GM19240 (cell line): ENCODE measurements around the gene LHFPL6.
A peak's percentile ranks its signal among the peaks of the same experiment; 100 is the strongest.

Experiments used
- DNase-seq: peaks from one replicate; pipeline ENCODE4 v3.0.0; 2011; ENCODE audit warnings: low spot score; ENCODE audit not compliant: insufficient read length

Gene LHFPL6

DNA sequence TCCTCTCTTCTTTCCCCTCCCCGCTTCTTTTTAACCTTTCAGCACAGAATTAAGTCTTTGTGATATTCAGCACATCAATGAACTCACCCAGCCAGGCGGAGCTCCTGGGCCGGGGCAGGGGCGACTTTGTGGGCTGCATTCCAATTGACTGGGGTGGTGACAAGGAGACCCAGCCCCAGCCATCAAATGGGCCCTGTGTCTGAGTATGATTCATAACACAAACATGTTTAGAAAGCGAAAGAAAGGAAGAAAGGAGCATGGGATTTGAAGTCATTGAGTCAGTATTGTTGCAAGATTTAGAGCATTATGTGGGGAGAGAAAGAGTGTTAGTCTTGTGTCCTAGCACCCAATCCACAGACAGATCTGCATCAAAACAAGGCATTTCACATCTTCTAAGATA lies 185.3 kb downstream of the LHFPL6 start:
- no peak for DNase-seq

DNA sequence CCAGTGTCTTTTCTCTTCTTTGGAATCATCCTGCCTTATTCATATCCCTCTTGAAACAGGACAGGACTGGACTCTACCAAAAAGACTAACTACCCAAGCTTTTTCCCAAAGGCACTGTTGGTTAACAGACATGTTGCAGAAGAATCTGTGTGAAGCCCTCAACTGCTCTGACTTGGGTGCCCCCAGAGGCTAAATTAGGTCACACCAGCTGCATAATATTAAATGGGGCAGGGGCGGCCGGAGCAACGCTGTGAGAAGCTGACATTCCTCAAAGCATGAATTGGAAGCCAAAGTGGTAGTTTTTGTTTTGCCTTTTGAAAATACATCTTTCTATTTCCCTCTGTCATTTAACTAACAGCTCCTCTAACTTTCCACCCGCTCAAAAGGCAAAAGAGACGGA lies 185.9 kb downstream of the LHFPL6 start:
- DNase-seq = no peak

DNA sequence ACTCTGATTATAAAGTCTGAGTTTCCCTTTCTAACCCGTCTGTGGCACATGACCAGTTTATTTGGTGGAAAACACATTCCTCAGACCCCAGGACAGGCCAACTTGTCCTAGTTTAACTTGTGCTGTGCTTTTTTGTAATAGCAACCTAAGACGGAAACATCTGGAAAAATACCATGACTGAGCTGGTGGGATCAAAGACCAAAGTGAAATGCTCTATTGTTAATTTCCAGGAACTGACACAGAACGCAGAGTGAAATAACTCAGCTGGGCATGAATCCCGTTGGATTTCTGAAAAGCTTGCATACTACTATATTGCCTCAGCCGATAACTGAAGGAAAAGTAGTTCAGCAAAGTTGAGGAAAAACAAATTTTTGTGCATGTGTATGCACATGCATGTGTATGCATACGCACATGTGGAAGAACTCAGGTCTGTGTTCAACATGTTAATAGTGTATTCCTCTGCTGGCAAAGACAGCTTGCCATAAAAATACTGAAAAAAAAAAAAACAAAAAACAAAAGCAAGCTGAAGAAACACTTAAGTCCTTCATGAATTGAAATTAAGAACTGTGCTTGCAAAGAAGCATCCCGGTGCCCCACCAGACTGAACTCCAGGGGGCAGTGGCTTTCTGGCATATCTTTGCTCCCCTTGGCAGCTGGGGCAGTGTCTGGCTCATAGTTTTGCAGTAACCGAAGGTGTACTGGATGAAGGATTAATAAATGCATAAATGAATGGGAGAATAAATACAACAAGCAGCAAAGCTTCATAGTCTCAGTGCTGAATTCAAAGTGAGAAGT lies 187.8 kb downstream of the LHFPL6 start:
- DNase-seq = no peak

DNA sequence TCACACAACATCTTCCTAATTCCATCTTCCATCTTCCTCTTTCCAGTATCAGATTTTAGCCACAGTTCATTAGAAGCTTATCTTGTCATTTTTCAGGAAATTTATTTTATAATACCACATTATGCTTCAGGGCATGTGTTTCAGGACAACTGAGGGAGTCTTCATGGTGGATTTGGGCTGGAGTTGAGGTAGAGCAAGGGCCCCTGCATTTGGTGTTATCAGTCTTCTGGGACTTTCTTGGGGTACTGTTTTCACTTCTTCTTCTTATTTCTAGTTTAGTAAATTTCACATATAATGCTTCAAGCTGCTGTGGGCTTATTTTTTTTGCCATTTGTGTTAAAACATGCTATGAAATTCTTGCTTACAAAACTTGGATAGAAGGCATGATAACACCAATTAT lies 188.7 kb downstream of the LHFPL6 start:
- no peak for DNase-seq

DNA sequence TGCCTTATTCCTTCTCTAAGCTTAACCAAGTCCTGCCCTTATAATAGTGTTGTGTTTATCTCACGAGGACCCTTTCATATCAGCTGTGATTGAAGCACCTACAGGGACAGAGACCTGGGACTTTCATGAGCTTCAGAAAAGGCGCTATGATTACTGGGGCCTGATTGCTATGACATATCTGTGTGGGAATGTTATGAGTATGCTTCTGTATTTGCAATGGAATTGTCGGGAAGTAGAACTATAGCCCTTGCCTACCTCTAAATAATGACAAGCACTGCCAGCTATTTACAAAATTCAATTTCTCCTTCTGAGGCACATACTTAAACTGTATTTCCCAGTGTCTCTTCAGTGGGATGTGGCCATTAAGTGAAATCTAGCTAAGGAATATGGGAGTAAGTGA lies 191.5 kb downstream of the LHFPL6 start:
- DNase-seq = no peak

DNA sequence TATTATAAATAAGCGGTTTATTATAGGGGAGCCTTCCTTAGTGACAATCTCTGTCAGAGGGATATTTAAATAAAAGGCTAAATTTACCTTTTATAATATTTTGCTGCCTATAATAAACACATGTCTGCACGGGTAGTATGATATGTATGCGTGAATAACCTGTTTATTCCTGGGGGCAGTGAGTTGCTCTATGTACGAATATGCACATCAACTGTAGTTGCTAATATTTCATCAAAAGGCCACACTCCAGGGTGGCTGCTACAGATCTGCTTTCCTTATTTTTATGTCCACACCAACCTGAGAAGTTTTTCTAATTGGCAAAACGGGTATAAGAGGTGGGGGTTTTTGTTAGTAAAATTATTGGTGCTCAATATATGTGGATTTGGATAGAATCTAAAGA lies 192.0 kb downstream of the LHFPL6 start:
- no peak for DNase-seq

DNA sequence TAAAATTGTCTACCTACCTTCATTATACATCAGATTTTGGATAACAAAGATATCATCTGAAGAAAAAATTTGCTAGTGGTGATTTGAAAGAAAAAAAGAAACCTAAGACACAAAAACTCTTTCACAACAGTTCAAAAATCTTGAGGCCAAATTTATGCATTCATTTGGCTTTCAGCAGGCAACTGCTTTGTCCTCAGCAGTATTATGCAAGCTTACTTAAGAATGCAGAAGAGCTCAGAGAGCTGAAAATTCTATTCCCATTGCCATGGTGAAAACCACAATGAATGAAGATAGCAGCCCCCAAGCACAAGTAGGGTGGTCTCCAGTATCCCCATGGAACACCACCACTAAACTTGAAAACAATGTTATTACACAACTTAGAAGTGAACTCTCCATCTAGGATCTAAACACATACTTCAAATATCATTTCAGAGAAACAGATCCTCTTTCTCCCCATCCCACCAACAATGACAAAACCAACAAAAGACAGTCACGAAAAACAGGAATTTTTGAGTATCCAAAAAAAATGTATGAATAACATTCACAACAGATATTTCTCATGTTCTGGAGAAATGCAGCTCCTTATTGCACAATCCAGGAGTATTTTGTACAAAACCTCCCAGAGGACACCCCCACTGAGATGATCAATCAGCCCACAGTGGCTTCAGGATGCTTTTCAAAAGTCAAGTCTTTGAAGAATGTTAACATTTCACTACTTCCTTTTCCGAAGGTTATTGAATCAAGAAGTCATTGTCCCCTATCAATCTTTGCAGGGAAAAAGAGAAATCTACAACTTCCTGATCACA lies 192.7 kb downstream of the LHFPL6 start:
- no peak for DNase-seq

DNA sequence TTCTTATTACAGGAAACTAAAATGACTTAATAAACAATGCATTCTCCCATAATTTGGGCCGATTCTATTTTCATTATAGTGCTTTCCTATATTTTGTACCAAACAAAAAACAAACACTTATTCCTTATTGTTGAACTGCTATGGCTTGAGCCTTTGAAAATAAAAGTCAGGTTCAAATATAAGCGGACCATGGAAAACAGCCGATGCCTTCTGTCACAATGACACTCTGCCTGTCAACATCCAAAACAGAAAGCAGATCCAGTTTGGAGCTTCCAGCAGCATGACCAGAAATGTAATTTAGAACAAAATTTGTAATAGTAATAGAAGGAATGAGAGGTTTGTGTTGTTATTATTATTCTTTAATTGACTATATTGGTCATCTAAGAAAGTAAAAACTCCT lies 194.5 kb downstream of the LHFPL6 start:
- no peak for DNase-seq

DNA sequence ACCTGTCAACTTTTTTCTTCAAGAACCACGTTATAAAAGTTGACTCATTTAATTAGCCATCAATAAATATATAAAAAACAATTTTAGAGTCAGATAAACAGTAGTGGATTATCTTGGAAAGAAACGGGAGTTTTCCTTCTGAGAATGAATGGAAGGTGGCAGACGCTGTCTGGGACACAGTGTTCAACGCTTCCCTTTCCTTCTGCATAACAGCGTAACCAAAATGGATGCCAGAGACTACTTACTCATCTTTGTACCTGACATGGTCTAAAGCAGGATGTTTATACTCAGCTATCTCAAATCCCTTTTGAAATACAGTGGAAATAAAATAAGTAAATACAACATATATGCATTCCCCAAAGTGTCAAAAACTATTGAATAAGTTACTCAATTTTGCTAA lies 195.2 kb downstream of the LHFPL6 start:
- DNase-seq = no peak

DNA sequence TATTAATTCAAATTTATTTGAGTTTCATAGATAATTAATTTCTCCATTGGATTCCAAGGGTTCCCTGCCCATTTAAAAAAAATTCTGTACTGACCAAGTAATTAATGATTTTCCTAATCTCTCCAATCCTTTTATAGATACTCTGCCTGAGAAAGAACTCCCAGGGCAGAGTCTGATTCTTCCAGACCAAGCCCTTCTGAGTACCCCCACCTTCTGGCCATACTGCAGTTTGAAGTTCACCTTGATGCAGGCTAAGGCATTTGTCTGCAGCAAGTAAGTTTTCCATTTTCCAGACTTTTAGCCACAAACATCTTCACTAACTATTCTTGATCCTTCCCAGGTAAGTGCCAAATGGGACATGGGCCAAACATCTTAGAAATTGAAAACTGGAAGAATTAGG lies 195.9 kb downstream of the LHFPL6 start:
- no peak for DNase-seq

DNA sequence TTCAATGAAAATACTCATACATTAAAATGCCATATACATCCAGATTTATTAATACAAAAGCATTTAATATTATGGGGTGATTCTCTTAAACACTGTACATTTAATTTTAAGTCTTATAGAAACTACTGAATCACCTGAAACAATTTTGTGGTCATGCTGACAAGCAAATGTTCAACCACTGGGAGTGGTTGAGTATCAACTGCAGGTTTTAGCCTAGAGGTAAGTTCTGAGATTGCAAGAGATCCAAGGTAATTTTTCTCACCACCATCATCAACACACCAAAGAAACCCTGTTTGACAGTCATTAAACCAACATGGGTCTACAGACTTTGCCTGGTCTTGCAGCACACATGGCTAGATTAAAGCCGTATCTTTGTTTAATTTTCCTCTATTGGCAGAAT lies 196.3 kb downstream of the LHFPL6 start:
- peak; percentile 10 for DNase-seq

DNA sequence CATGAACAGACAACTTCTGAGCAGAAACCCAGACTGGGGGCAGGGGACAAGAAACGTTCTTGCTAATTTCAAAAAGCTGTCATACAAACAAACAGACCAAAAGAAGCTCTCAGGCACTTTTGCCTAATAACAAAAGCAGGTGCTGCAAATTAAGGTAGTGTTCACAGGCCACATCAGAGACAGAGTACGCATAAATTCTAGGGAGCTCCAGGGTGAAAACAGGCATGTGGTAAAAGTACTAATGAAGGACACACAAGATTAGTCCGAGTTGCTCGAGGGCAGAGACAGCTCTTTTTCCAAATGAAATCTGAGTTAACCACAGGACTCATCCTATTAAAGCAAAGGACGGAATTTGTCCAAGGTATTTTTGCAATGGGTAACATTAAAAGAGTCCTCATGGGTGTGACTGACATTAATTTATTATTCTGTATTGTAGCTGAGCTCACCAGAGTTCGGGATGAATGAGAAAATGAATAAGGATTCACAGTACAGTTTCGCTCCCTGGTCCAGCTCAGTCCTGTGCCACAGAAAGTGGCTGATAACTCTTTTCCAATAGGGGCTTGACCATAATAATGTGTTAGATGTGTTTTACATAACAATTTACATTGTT lies 197.3 kb downstream of the LHFPL6 start:
- DNase-seq = no peak

DNA sequence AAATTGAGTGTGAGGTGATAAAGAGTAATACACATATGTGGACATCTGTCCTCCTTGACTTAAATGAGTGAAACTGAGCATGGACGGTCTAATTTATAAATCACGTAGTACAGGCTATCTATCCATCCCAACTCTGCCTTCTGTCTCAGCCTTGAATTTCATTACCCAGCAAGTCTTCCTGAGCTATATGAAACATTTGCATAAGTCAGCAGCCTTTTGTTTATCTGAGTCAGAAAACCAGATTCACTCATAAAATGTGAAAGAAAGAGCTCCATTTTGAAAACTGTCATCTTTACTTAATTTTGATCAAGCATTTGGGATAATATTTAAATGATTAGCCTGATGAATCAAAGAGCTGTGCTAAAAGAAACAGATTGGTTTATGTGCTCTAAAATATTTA lies 197.9 kb downstream of the LHFPL6 start:
- DNase-seq = no peak

DNA sequence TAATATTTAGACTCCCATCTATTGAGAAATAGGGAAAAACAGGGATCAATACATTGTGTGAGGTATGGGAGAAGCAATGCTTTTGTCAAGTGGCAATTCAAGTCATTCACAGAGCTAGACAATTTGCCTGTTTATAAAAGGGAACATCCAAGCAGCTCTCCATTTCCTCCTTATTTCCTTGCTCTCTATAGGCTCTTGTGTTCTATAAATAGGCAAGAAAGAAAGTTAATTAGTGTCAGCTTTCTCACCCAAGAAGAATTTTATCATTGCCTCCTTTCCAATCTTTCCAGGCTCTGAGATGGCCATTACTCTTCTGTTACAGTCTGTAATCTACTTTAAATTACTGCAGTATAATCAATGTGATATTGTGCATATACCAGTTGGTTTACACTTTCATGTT lies 199.9 kb downstream of the LHFPL6 start:
- DNase-seq = no peak

DNA sequence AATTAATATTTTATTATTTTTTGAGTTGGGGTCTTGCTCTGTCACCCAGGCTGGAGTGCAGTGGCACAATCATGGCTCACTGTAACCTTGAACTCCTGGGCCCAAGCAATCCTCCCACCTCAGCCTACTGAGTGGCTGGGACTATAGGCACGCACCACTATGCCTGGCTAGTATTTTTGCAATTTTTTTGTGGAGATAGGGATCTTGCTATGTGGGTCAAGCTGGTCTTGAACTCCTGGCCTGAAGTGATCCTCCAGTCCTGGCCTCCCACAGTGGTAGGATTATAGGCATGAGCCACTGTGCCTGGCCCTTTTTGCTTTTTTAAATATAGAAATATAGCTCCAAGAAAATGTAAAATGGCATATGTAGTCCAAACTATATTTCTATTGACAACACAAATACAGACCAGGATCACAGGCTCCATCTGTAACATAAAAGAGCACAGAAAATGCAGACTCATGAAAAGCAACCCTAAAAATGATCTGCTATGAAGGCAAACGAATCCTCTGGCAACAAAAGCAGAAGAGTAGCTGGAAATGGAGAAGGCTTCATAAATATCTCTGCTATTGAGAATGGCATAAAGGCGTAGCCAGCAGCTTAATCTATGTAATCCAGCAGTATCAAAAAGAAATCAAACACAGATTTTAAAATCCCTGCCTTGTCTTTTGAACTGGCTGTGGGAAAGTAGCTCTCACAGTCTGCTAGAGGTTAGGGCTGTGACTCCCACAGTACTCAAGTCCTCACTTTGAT lies 200.6 kb downstream of the LHFPL6 start:
- DNase-seq = no peak

DNA sequence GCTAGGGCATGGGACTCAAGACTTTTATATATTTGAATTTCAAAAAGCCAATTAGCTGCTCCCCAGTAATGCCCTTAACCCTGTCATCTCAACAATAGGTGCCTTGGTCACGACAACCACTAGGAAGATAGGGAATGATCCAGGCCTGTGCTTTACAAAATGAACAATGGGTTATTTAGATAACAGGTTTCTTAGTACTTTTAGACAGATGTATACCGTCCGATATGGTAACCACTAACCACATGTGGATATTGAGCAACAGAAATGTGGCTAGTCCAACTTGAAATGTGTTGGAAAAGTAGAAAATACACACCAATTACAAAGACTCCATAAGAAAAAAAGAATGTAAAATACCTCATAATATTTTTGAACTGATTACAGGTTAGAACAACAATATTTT lies 201.2 kb downstream of the LHFPL6 start:
- DNase-seq = no peak

DNA sequence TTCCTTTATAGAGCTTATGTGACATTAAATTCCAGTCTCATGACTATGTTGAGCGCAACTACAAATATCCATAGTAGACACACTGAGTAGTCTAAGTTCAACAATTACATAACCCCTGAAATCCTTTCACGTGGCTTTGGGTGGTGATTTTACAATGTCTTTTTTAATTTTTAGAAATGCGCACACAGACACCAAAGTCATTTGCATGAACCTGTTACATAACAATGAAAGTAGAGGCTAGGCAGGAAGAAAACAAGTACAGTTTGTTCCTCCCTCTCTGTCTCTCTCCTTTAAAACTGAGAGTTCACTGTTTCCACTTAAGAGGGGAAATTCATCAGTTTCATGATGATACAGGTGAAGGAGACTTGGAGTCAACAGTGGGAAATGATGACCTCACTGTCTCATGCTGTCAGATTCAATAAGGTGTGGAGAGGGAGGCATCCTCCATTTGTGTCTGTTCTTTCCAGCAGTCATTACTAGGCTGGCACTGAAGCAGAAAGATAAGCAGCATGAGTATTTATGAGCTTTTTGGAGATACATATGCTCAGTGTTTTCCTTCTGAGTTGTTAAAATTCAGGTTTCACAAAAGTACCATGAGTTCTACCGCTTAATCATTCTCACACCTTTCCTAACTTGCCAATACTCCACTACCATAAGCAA lies 201.8 kb downstream of the LHFPL6 start:
- no peak for DNase-seq

DNA sequence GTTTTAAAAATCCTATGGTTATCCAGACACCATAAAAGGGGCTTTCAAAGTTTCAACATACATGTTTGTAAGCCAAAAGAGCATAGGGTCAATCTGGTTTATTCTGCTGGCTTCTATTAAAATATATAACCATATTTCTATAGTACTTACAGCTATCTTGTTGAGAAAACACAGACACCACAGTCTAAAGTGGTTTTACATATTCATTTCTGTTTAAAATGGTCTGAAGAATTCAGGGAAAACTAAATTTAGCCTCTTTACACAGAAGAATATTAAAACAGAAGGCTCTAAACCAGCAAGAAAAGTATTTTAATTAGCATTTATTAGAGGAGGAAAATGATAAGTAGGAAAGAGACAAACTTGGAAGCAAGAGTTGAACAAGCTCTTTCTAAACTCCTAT lies 203.9 kb downstream of the LHFPL6 start:
- no peak for DNase-seq

DNA sequence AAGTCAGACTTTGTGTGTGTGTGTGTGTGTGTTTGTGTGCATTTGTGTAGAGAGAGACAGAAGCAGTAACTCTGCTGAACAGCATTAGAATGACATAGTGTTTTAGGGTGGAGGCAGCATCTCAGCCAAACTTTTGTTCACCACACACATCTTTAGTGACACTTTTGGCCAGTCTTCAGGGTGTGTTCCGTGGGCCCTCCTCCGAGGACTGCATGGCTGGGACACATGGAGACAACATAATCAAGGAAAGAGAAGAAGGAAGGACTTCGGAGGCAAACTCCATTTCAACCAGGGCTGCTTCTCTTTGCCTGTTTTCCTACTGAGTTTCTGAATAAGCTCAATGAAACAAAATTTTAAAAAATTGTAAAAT lies 205.1 kb downstream of the LHFPL6 start:
- no peak for DNase-seq

DNA sequence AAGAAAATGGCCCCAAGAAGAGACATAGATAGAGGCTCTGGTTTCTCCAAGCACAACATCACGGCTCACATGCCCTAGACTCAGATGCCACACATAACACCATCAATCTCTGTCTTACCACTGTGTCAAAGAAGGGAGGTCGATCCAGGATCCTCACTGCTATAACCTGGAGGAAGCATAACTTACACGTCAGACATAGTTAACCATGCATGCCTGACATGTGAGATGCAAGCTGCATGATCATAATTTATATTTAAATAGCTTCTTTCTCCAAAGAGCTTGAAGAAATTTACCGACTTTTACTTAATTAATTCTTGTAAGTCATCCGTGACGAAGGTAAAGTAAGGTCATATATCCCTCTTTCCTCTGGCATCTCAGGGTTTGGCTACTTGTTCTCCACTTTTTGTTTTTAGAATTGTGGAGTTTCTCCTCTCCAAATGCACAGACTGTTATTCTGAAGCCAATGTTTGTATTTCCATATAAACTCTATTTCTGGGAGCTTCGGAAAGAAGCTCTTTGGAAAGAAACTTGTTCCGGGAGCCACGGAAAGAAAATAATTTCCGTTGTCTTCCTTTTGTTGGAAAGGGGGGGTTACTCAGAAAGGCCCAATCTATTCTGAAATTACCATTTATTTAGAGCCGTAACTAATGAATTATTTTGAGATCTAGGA lies 205.6 kb downstream of the LHFPL6 start:
- DNase-seq = no peak
